GM19372 (cell line): ENCODE data around the gene ITGB2.
"Not testable (repeated sequence)": the region's sequence is repeated elsewhere in the genome, so short reads cannot be mapped to it uniquely, and the experiment has no call there.

Source experiments
- ATAC-seq: cut with Tn5 transposase; IDR thresholded peaks from one replicate; pipeline ENCODE4 v1.9.1; 2021; ENCODE audit warnings: mild to moderate bottlenecking, low read depth, moderate library complexity; ENCODE audit not compliant: unreplicated experiment

ITGB2 gene

GRCh38 chr21:44927587-44928461, 7.1 kb upstream of the ITGB2 start:
- no peak for ATAC-seq

GRCh38 chr21:44927259-44927586, 6.5 kb upstream of the ITGB2 start:
- no peak for ATAC-seq

- no peak for ATAC-seq
These were observed 5.8 kb upstream of the ITGB2 start for GRCh38 chr21:44926331-44927101.

GRCh38 chr21:44925378-44925755, 4.7 kb upstream of the ITGB2 start:
- no peak for ATAC-seq

GRCh38 chr21:44924606-44925377, 4.1 kb upstream of the ITGB2 start:
- ATAC-seq, result no peak

- no peak for ATAC-seq
These were observed 2.9 kb upstream of the ITGB2 start for GRCh38 chr21:44923480-44924084.

- no peak for ATAC-seq
These were observed 1.2 kb upstream of the ITGB2 start for GRCh38 chr21:44921928-44922327.

GRCh38 chr21:44919913-44920693, 596 bp downstream of the ITGB2 start:
- no peak for ATAC-seq

- no peak for ATAC-seq
These were observed 1.4 kb downstream of the ITGB2 start for GRCh38 chr21:44919111-44919912.

GRCh38 chr21:44918581-44919033, 2.1 kb downstream of the ITGB2 start:
- no peak for ATAC-seq

GRCh38 chr21:44918107-44918470, 2.6 kb downstream of the ITGB2 start:
- ATAC-seq, result no peak

GRCh38 chr21:44917446-44918106, 3.1 kb downstream of the ITGB2 start:
- ATAC-seq, result no peak

- no peak for ATAC-seq
These were observed 3.7 kb downstream of the ITGB2 start for GRCh38 chr21:44916965-44917364.

- no peak for ATAC-seq
These were observed 6.4 kb downstream of the ITGB2 start for GRCh38 chr21:44914176-44914874.

GRCh38 chr21:44913425-44914175, 7.1 kb downstream of the ITGB2 start:
- no peak for ATAC-seq

- not testable (repeated sequence) for ATAC-seq
These were observed 7.9 kb downstream of the ITGB2 start for GRCh38 chr21:44912506-44913412.
